WTC11 (cell line): ENCODE data around the gene CXorf65. TPM values are rescaled to one million over a fixed set of nuclear protein-coding genes. Genes with fewer than 3 reads are reported as not detected.

Source experiments
- ATAC-seq: fragments of 200-7000 bp; cut with Tn5 transposase; 2 replicates; pipeline ENCODE4 v1.10.0; 2021; ENCODE audit warnings: mild to moderate bottlenecking, moderate library complexity
- CTCF ChIA-PET: fragments of 300-600 bp; sonication (Branson Sonifier 250); formaldehyde crosslinking; loops from one replicate; lab custom pipeline; 2021; ENCODE audit warnings: antibody characterized with exemption; lab: Charles Lee
- POLR2A ChIA-PET: fragments of 350-600 bp; sonication (Branson Sonifier 250); formaldehyde crosslinking; loops from one replicate; lab custom pipeline; 2021; ENCODE audit warnings: antibody characterized with exemption; lab: Charles Lee
- DNase-seq: peaks from one replicate; pipeline ENCODE4 v3.0.0; 2021; ENCODE audit warnings: low spot score
- H3K27ac Mint-ChIP-seq: 2 replicates; pipeline ENCODE4 v1.8.0; 2021; ENCODE audit warnings: mixed read lengths
- H3K27me3 Mint-ChIP-seq: 2 replicates; pipeline ENCODE4 v1.8.0; 2021; ENCODE audit warnings: low read depth, mild to moderate bottlenecking, moderate library complexity, mixed read lengths
- H3K36me3 Mint-ChIP-seq: 2 replicates; pipeline ENCODE4 v1.8.0; 2021; ENCODE audit warnings: mixed read lengths
- H3K4me1 Mint-ChIP-seq: 2 replicates; pipeline ENCODE4 v1.8.0; 2022; ENCODE audit warnings: mixed read lengths
- H3K4me3 Mint-ChIP-seq: 2 replicates; pipeline ENCODE4 v1.8.0; 2021; ENCODE audit warnings: mild to moderate bottlenecking, moderate library complexity, mixed read lengths
- H3K9me3 Mint-ChIP-seq: 2 replicates; pipeline ENCODE4 v1.8.0; 2021; ENCODE audit warnings: mixed read lengths
- CREM ChIP-seq: sonication (generic); formaldehyde crosslinking; IDR thresholded peaks from 2 replicates; pipeline ENCODE4 v1.8.1; 2022; ENCODE audit warnings: mild to moderate bottlenecking, missing genetic modification reagents, moderate library complexity
- E2F1 ChIP-seq: sonication (generic); formaldehyde crosslinking; IDR thresholded peaks from 2 replicates; pipeline ENCODE4 v1.8.0; 2022; ENCODE audit warnings: mild to moderate bottlenecking, missing genetic modification reagents
- E2F4 ChIP-seq: sonication (generic); formaldehyde crosslinking; IDR thresholded peaks from 2 replicates; pipeline ENCODE4 v1.8.1; 2022; ENCODE audit warnings: low read depth, mild to moderate bottlenecking, moderate library complexity, missing genetic modification reagents, borderline replicate concordance
- EMX1 ChIP-seq: fragments of 250-450 bp; sonication (Bioruptor Pico); IDR thresholded peaks from 2 replicates; pipeline ENCODE4 v1.8.0; 2021; ENCODE audit warnings: mild to moderate bottlenecking
- ETV6 ChIP-seq: sonication (generic); formaldehyde crosslinking; IDR thresholded peaks from 2 replicates; pipeline ENCODE4 v1.8.1; 2022; ENCODE audit warnings: mild to moderate bottlenecking, missing genetic modification reagents
- FOXJ3 ChIP-seq: sonication (generic); formaldehyde crosslinking; IDR thresholded peaks from 2 replicates; pipeline ENCODE4 v1.9.0; 2021; ENCODE audit warnings: missing genetic modification reagents, mild to moderate bottlenecking, borderline replicate concordance
- FOXK1 ChIP-seq: sonication (generic); formaldehyde crosslinking; IDR thresholded peaks from 2 replicates; pipeline ENCODE4 v1.8.0; 2022; ENCODE audit warnings: mild to moderate bottlenecking, moderate library complexity, missing genetic modification reagents
- FOXP1 ChIP-seq: sonication (generic); formaldehyde crosslinking; IDR thresholded peaks from 2 replicates; pipeline ENCODE4 v1.8.0; 2022; ENCODE audit warnings: missing genetic modification reagents, mild to moderate bottlenecking, moderate library complexity, borderline replicate concordance
- GABPB1 ChIP-seq: sonication (generic); formaldehyde crosslinking; IDR thresholded peaks from 2 replicates; pipeline ENCODE4 v1.8.1; 2023; ENCODE audit warnings: mild to moderate bottlenecking, missing genetic modification reagents
- GRHL2 ChIP-seq: fragments of 250-450 bp; sonication (Bioruptor Pico); IDR thresholded peaks from 2 replicates; pipeline ENCODE4 v1.8.0; 2022; ENCODE audit warnings: mild to moderate bottlenecking, moderate library complexity; ENCODE audit not compliant: insufficient replicate concordance, severe bottlenecking
- IRF2 ChIP-seq: sonication (generic); formaldehyde crosslinking; IDR thresholded peaks from 2 replicates; pipeline ENCODE4 v1.8.0; 2022; ENCODE audit warnings: low read depth, missing genetic modification reagents, borderline replicate concordance
- KAT7 ChIP-seq: sonication (generic); formaldehyde crosslinking; IDR thresholded peaks from 2 replicates; pipeline ENCODE4 v1.8.1; 2023; ENCODE audit warnings: missing genetic modification reagents, mild to moderate bottlenecking, borderline replicate concordance
- MAX ChIP-seq: sonication (generic); formaldehyde crosslinking; IDR thresholded peaks from 2 replicates; pipeline ENCODE4 v1.8.0; 2022; ENCODE audit warnings: mild to moderate bottlenecking, missing genetic modification reagents
- NFYB ChIP-seq: sonication (generic); formaldehyde crosslinking; conservative IDR thresholded peaks from 2 replicates; pipeline ENCODE4 v1.8.0; 2022; ENCODE audit warnings: low read depth, missing genetic modification reagents
- OVOL2 ChIP-seq: fragments of 250-450 bp; sonication (Bioruptor Pico); IDR thresholded peaks from 2 replicates; pipeline ENCODE4 v1.9.0; 2021; ENCODE audit warnings: mild to moderate bottlenecking, borderline replicate concordance
- SP1 ChIP-seq: sonication (generic); formaldehyde crosslinking; conservative IDR thresholded peaks from 2 replicates; pipeline ENCODE4 v1.8.1; 2022; ENCODE audit warnings: missing genetic modification reagents
- ZBTB21 ChIP-seq: sonication (generic); formaldehyde crosslinking; IDR thresholded peaks from 2 replicates; pipeline ENCODE4 v1.8.1; 2023; ENCODE audit warnings: mild to moderate bottlenecking, missing genetic modification reagents, borderline replicate concordance
- ZNF121 ChIP-seq: sonication (generic); formaldehyde crosslinking; IDR thresholded peaks from 2 replicates; pipeline ENCODE4 v1.8.0; 2023; ENCODE audit warnings: missing genetic modification reagents
- ZNF263 ChIP-seq: sonication (generic); formaldehyde crosslinking; IDR thresholded peaks from 2 replicates; pipeline ENCODE4 v1.8.1; 2022; ENCODE audit warnings: low read depth, mild to moderate bottlenecking, moderate library complexity, missing genetic modification reagents
- ZNF416 ChIP-seq: fragments of 250-450 bp; sonication (Bioruptor Pico); IDR thresholded peaks from 2 replicates; pipeline ENCODE4 v1.9.0; 2021; ENCODE audit warnings: mild to moderate bottlenecking, inconsistent platforms
- ZNF512 ChIP-seq: sonication (generic); formaldehyde crosslinking; IDR thresholded peaks from 2 replicates; pipeline ENCODE4 v1.8.1; 2022; ENCODE audit warnings: missing genetic modification reagents, borderline replicate concordance
- ZSCAN18 ChIP-seq: fragments of 250-450 bp; sonication (Bioruptor Pico); IDR thresholded peaks from 2 replicates; pipeline ENCODE4 v2.1.2; 2022; ENCODE audit warnings: mild to moderate bottlenecking, moderate library complexity
- total RNA-seq: library from RNA; stranded (reverse); gene quantifications from 3 replicates; pipeline ENCODE4 v1.2.3, GENCODE V29; 2021

CXorf65 gene
- total RNA-seq, 1 experiment from 2014 or later: not detected

GRCh38 chrX:71070531-71070930 is 36.0 kb downstream of the CXorf65 start:
- no peaks in the 10 kb centered on the region for H3K36me3 Mint-ChIP-seq
- no peak overlapping the region for H3K4me3 Mint-ChIP-seq
- DNase-seq: no peak
- no peaks in the 10 kb centered on the region; the same call in none of the 2 replicates for H3K27me3 Mint-ChIP-seq
- no peak overlapping the region for H3K27ac Mint-ChIP-seq
- TF ChIP-seq FOXJ3 (no peak), E2F4 (CRISPR knock-in tag) (no peak), SP1 (CRISPR knock-in tag) (no peak), EMX1 (CRISPR knock-in tag) (no peak), IRF2 (CRISPR knock-in tag) (no peak), OVOL2 (no peak), ZNF121 (CRISPR knock-in tag) (no peak), E2F1 (CRISPR knock-in tag) (no peak), NFYB (CRISPR knock-in tag) (no peak), ZNF416 (CRISPR knock-in tag) (no peak), ZBTB21 (CRISPR knock-in tag) (no peak)
- peaks cover 7% of the 10 kb centered on the region for H3K4me1 Mint-ChIP-seq
- H3K9me3 Mint-ChIP-seq: no peaks in the 10 kb centered on the region
- no peak for ATAC-seq
- ChIA-PET POLR2A (no interaction called here), CTCF (no interaction called here)

- peak within 1 kb of the TSS; percentile 94 for H3K4me3 Mint-ChIP-seq
- H3K4me1 Mint-ChIP-seq: peaks cover 7% of the 10 kb centered on the region
- ATAC-seq (peak; percentile 98), DNase-seq (peak; percentile 85)
- ChIA-PET CTCF (interaction anchor here (1.0 to 1.2 kb wide), 3 partner anchors 15 to 60 kb away, joined by 3 to 4 read pairs (median 3); no protein-coding TSS in a partner anchor), POLR2A (interaction anchor here (0.5 to 1.4 kb wide), 6 partner anchors 15 to 1034 kb away, joined by 3 to 11 read pairs (median 4); no protein-coding TSS in a partner anchor)
- H3K27me3 Mint-ChIP-seq: no peaks in the 10 kb centered on the region; the same call in 1 of the 2 replicates
- TF ChIP-seq SP1 (CRISPR knock-in tag): peak; percentile 72
- peak; percentile 52; the same call in 1 of the 2 replicates for TF ChIP-seq ETV6 (CRISPR knock-in tag)
- no peak for TF ChIP-seq ZNF512 (CRISPR knock-in tag)
- TF ChIP-seq FOXP1 (CRISPR knock-in tag): peak; percentile 40; the same call in 1 of the 2 replicates
- 0 out of 2 replicates have a peak, but pooled peaks have one; percentile 37 for TF ChIP-seq KAT7
- no peak for TF ChIP-seq E2F4 (CRISPR knock-in tag)
- peak; percentile 58 for TF ChIP-seq NFYB (CRISPR knock-in tag)
- peak; percentile 43; the same call in 1 of the 2 replicates for TF ChIP-seq MAX (CRISPR knock-in tag)
- 0 out of 2 replicates have a peak, but pooled peaks have one; percentile 45 for TF ChIP-seq ZSCAN18 (CRISPR knock-in tag)
- no peak for TF ChIP-seq ZNF263 (CRISPR knock-in tag)
- 0 out of 2 replicates have a peak, but pooled peaks have one; percentile 48 for TF ChIP-seq CREM (CRISPR knock-in tag)
- TF ChIP-seq FOXK1 (CRISPR knock-in tag): peak; percentile 89
- TF ChIP-seq GABPB1 (CRISPR knock-in tag): peak; percentile 46; the same call in 1 of the 2 replicates
- TF ChIP-seq GRHL2 (CRISPR knock-in tag): no peak
- peaks cover 3% of the 10 kb centered on the region for H3K36me3 Mint-ChIP-seq
- H3K27ac Mint-ChIP-seq: peak within 1 kb of the TSS; percentile 90
- no peaks in the 10 kb centered on the region for H3K9me3 Mint-ChIP-seq
Measured at GRCh38 chrX:71068044-71068918, 38.3 kb downstream of the CXorf65 start, which contains the start of gene SNX12. Gene SNX12 (minus strand): TSS chrX:71068334. CDS start chrX:71068306, 28 bp downstream.
